Chondrocyte (in vitro differentiated cells): ENCODE measurements around the gene ABHD14A. TPM values are rescaled to one million over a fixed set of nuclear protein-coding genes. Genes with fewer than 3 reads are reported as not detected.

Source experiments
- DNase-seq: peaks from one replicate; pipeline ENCODE4 v3.0.0; 2021; ENCODE audit warnings: mixed read lengths, low spot score
- H3K27ac Mint-ChIP-seq: one replicate; pipeline ENCODE4 v1.8.0; 2021; ENCODE audit warnings: mild to moderate bottlenecking, moderate library complexity, mixed read lengths; ENCODE audit not compliant: unreplicated experiment
- H3K27me3 Mint-ChIP-seq: 2 replicates; pipeline ENCODE4 v1.8.0; 2021; ENCODE audit warnings: low read depth, mixed read lengths
- H3K36me3 Mint-ChIP-seq: 2 replicates; pipeline ENCODE4 v1.8.0; 2021; ENCODE audit warnings: low read depth, mixed read lengths
- H3K4me1 Mint-ChIP-seq: 2 replicates; pipeline ENCODE4 v1.8.0; 2021; ENCODE audit warnings: low read depth, mild to moderate bottlenecking, mixed read lengths
- H3K4me3 Mint-ChIP-seq: one replicate; pipeline ENCODE4 v1.8.0; 2021; ENCODE audit warnings: mild to moderate bottlenecking, moderate library complexity, mixed read lengths; ENCODE audit not compliant: unreplicated experiment
- H3K9me3 Mint-ChIP-seq: 2 replicates; pipeline ENCODE4 v1.8.0; 2021; ENCODE audit warnings: low read depth, mixed read lengths
- CTCF ChIP-seq: fragments of 200-600 bp; sonication (generic); IDR thresholded peaks from 2 replicates; pipeline ENCODE4 v1.5.0; 2021; ENCODE audit warnings: antibody characterized with exemption, mild to moderate bottlenecking, moderate library complexity
- total RNA-seq: library from RNA; stranded (reverse); gene quantifications from 3 replicates; pipeline ENCODE4 v1.2.1, GENCODE V29; 2021

The ABHD14A gene
- total RNA-seq, 1 donor from 2014 or later: 10.2 TPM

GRCh38 chr3:51945926-51946705 is 28.7 kb upstream of the ABHD14A start:
- peak; percentile 71 for DNase-seq
- no peaks in the 10 kb centered on the region for H3K9me3 Mint-ChIP-seq
- peaks cover 2% of the 10 kb centered on the region for H3K36me3 Mint-ChIP-seq
- no peak overlapping the region for H3K27ac Mint-ChIP-seq
- H3K4me1 Mint-ChIP-seq: peaks cover 14% of the 10 kb centered on the region
- H3K4me3 Mint-ChIP-seq: no peak overlapping the region
- no peaks in the 10 kb centered on the region for H3K27me3 Mint-ChIP-seq
- no peak for TF ChIP-seq CTCF

GRCh38 chr3:51946796-51947195 is 28.1 kb upstream of the ABHD14A start:
- Mint-ChIP-seq H3K27me3 (no peaks in the 10 kb centered on the region), H3K27ac (no peak overlapping the region), H3K4me1 (peaks cover 11% of the 10 kb centered on the region), H3K4me3 (no peak overlapping the region), H3K9me3 (no peaks in the 10 kb centered on the region), H3K36me3 (peaks cover 2% of the 10 kb centered on the region)
- TF ChIP-seq CTCF: no peak
- DNase-seq: peak; percentile 50

GRCh38 chr3:51947215-51947900 is 27.5 kb upstream of the ABHD14A start:
- no peaks in the 10 kb centered on the region for H3K9me3 Mint-ChIP-seq
- no peak overlapping the region for H3K4me3 Mint-ChIP-seq
- H3K27me3 Mint-ChIP-seq: peaks cover 2% of the 10 kb centered on the region
- DNase-seq: peak; percentile 85
- no peak overlapping the region for H3K27ac Mint-ChIP-seq
- no peak for TF ChIP-seq CTCF
- H3K4me1 Mint-ChIP-seq: peaks cover 9% of the 10 kb centered on the region
- peaks cover 2% of the 10 kb centered on the region for H3K36me3 Mint-ChIP-seq

GRCh38 chr3:51948016-51948580 is 26.8 kb upstream of the ABHD14A start:
- no peak overlapping the region for H3K27ac Mint-ChIP-seq
- peaks cover 2% of the 10 kb centered on the region for H3K36me3 Mint-ChIP-seq
- no peak for TF ChIP-seq CTCF
- no peaks in the 10 kb centered on the region for H3K9me3 Mint-ChIP-seq
- H3K4me3 Mint-ChIP-seq: no peak overlapping the region
- peaks cover 2% of the 10 kb centered on the region for H3K27me3 Mint-ChIP-seq
- peaks cover 1% of the 10 kb centered on the region for H3K4me1 Mint-ChIP-seq
- peak; percentile 79 for DNase-seq

- peak; percentile 55 for DNase-seq
- H3K36me3 Mint-ChIP-seq: peaks cover 2% of the 10 kb centered on the region
- H3K4me3 Mint-ChIP-seq: no peak overlapping the region
- peaks cover 5% of the 10 kb centered on the region for H3K27me3 Mint-ChIP-seq
- no peaks in the 10 kb centered on the region for H3K9me3 Mint-ChIP-seq
- no peak overlapping the region for H3K27ac Mint-ChIP-seq
- no peak for TF ChIP-seq CTCF
- H3K4me1 Mint-ChIP-seq: no peaks in the 10 kb centered on the region
Observed at GRCh38 chr3:51949121-51949520, 25.7 kb upstream of the ABHD14A start.
